Kidney epithelial cell (primary cell): ENCODE results near the gene MYRIP. TPM values are rescaled to one million over a fixed set of nuclear protein-coding genes. Genes with fewer than 3 reads are reported as not detected.

ENCODE experiments used
- DNase-seq: peaks from one replicate; pipeline ENCODE4 v3.0.0-alpha.2; 2010; ENCODE audit warnings: low read depth
- H3K27me3 ChIP-seq: 2 replicates; pipeline ENCODE4 v1.6.0; 2011; ENCODE audit warnings: low read length; ENCODE audit not compliant: control insufficient read depth, insufficient read depth
- H3K36me3 ChIP-seq: 2 replicates; pipeline ENCODE4 v1.5.1; 2011; ENCODE audit warnings: low read length; ENCODE audit not compliant: control insufficient read depth, insufficient read depth
- H3K4me3 ChIP-seq: 2 replicates; pipeline ENCODE4 v1.5.1; 2011; ENCODE audit warnings: low read depth, mild to moderate bottlenecking, control low read depth, low read length
- CTCF ChIP-seq: IDR thresholded peaks from 2 replicates; pipeline ENCODE4 v1.5.1; 2011; ENCODE audit warnings: mild to moderate bottlenecking, moderate library complexity, low read length, control low read depth, inconsistent platforms; ENCODE audit not compliant: insufficient read depth, poor library complexity, severe bottlenecking
- total RNA-seq: library from RNA; depleted of rRNA; stranded (reverse); fragments of >200 nt; gene quantifications from 2 replicates; pipeline ENCODE4 v1.2.3, GENCODE V29; 2015

The MYRIP gene
- total RNA-seq, 1 donor from 2014 or later, result 0.04 TPM

- TF ChIP-seq CTCF, result no peak
- Histone ChIP-seq H3K36me3 (no peaks in the 10 kb centered on the region), H3K27me3 (no peaks in the 10 kb centered on the region), H3K4me3 (no peak overlapping the region)
- DNase-seq, result no peak
Observed at GRCh38 chr3:40137591-40138295, 328.3 kb downstream of the MYRIP start.

GRCh38 chr3:40143283-40144090 lies 334.1 kb downstream of the MYRIP start:
- TF ChIP-seq CTCF, result no peak
- DNase-seq, result no peak
- H3K36me3 ChIP-seq, result no peaks in the 10 kb centered on the region
- H3K4me3 ChIP-seq, result no peak overlapping the region
- H3K27me3 ChIP-seq, result no peaks in the 10 kb centered on the region

- no peak for TF ChIP-seq CTCF
- Histone ChIP-seq H3K4me3 (no peak overlapping the region), H3K36me3 (no peaks in the 10 kb centered on the region), H3K27me3 (no peaks in the 10 kb centered on the region)
- DNase-seq, result no peak
Observed at GRCh38 chr3:40148827-40149226, 339.4 kb downstream of the MYRIP start.

GRCh38 chr3:40152482-40153133 lies 343.2 kb downstream of the MYRIP start:
- no peak for TF ChIP-seq CTCF
- Histone ChIP-seq H3K4me3 (no peak overlapping the region), H3K27me3 (no peaks in the 10 kb centered on the region), H3K36me3 (no peaks in the 10 kb centered on the region)
- DNase-seq, result no peak

- Histone ChIP-seq H3K4me3 (no peak overlapping the region), H3K27me3 (no peaks in the 10 kb centered on the region), H3K36me3 (no peaks in the 10 kb centered on the region)
- TF ChIP-seq CTCF, result no peak
- no peak for DNase-seq
Observed at GRCh38 chr3:40160933-40161332, 351.5 kb downstream of the MYRIP start.
